ENCODE measurements around the gene DOCK9.

DOCK9 gene

DNA sequence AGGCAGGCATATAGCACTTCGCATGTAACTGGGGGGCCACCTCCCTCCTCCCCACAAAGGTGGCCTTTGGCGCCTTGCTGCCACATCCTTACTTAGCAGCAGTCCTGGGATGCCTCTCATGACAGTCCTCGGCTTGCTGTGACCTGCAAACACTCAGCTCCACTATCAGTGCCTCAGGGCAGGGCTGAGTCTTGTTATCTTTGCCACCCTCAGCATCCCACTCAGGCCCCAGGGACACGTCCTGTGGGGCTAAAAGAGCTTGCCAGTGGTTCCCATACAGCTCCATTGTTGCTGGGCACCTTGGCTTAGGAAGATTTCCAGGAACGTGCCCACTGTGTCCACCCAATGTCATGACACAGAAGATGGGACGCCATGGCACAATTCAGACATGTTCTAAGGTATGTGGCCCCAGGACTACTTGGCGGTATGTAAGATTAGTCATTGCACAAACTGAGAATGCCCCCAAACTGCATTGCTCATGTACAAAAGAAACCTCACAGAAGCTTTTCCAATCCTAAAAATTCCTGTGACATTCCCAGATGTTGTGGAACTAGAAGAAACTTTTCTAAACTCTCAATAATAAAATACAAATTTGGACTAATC is 16.3 kb downstream of the DOCK9 start:
- H3F3A ChIP-seq (ENCODE audit: insufficient read depth, low read length) = no peaks in the 10 kb centered on the region
- no peaks in the 10 kb centered on the region for H3K79me2 ChIP-seq (ENCODE audit: insufficient read depth, low read length)
- H3K4me3 ChIP-seq (ENCODE audit: low read depth, low read length, poor library complexity, severe bottlenecking) = no peak overlapping the region
- no peaks in the 10 kb centered on the region for H3K36me3 ChIP-seq (ENCODE audit: insufficient read depth, low read length)
- no peak overlapping the region for H3K27ac ChIP-seq (ENCODE audit: low read depth, low read length, poor library complexity, severe bottlenecking)
- H3K9ac ChIP-seq (ENCODE audit: low read length) = no peak overlapping the region
- no peaks in the 10 kb centered on the region for H4K20me1 ChIP-seq (ENCODE audit: insufficient read depth, low read length)
- H2AFZ ChIP-seq (ENCODE audit: low read length) = no peak overlapping the region
- TF ChIP-seq EZH2 (IDR thresholded peaks at IDR 0.05; ENCODE audit: borderline replicate concordance, low read length) = no peak
- TF ChIP-seq, protein P1, sequence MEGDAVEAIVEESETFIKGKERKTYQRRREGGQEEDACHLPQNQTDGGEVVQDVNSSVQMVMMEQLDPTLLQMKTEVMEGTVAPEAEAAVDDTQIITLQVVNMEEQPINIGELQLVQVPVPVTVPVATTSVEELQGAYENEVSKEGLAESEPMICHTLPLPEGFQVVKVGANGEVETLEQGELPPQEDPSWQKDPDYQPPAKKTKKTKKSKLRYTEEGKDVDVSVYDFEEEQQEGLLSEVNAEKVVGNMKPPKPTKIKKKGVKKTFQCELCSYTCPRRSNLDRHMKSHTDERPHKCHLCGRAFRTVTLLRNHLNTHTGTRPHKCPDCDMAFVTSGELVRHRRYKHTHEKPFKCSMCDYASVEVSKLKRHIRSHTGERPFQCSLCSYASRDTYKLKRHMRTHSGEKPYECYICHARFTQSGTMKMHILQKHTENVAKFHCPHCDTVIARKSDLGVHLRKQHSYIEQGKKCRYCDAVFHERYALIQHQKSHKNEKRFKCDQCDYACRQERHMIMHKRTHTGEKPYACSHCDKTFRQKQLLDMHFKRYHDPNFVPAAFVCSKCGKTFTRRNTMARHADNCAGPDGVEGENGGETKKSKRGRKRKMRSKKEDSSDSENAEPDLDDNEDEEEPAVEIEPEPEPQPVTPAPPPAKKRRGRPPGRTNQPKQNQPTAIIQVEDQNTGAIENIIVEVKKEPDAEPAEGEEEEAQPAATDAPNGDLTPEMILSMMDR (IDR thresholded peaks at IDR 0.05; ENCODE audit: low read length) = no peak
- H3K27me3 ChIP-seq (ENCODE audit: insufficient read depth, low read length) = peaks cover 5% of the 10 kb centered on the region
- H3K4me1 ChIP-seq (ENCODE audit: insufficient read depth, low read length, severe bottlenecking) = no peaks in the 10 kb centered on the region
- no peaks in the 10 kb centered on the region for H3K9me2 ChIP-seq (ENCODE audit: low read depth, low read length)
- no peaks in the 10 kb centered on the region for H3K9me3 ChIP-seq (ENCODE audit: low read length)
- H3K4me2 ChIP-seq (ENCODE audit: low read length) = no peak overlapping the region

DNA sequence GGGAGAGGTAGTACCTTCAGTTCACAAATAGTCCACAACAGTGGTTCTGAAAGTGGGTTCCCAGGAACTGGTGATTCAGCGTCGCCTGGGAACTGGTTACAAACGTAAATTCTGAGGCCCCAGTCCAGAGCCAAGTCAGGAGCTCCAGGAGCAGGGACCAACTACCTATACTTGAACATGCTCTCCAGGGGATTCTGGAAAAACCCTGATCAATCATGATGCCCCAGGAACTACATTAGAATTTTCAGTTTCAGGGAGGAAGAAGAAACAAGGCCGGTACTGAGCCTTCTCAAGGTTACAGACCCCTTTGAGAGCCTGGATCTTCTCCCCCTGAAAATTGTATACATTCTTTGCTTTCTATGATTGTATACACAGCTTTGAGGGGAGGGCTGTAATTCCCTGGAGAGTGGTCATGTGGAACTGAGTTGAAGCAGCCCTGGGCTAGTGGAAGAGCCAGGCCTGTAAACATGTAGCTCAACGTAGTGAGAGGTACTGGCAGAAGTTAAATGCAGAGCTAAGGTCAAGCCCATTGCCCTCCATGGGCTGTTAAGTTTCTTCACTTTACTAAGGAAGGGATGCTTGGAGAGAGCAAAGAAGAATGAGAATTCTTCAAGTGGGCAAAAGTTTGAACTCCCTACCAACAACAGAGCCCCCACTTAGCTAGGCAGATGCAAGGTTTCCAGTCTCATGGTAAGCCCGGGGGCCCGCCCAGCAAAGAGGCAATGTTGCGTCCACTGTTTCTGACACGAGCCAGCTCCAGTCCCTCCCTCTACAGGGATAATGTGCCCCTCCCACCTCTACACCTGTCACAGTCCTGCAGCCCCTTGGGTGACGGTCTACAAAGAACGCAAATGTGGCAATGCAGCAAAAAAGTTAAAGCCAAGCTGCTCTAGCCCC is 17.0 kb downstream of the DOCK9 start:
- H3K9ac ChIP-seq (ENCODE audit: low read length) = no peak overlapping the region
- peaks cover 5% of the 10 kb centered on the region; the same call in 1 of the 2 replicates for H3K27me3 ChIP-seq (ENCODE audit: insufficient read depth, low read length)
- H4K20me1 ChIP-seq (ENCODE audit: insufficient read depth, low read length) = no peaks in the 10 kb centered on the region
- H3K9me3 ChIP-seq (ENCODE audit: low read length) = no peaks in the 10 kb centered on the region
- H3F3A ChIP-seq (ENCODE audit: insufficient read depth, low read length) = no peaks in the 10 kb centered on the region
- H2AFZ ChIP-seq (ENCODE audit: low read length) = no peak overlapping the region
- H3K4me1 ChIP-seq (ENCODE audit: insufficient read depth, low read length, severe bottlenecking) = no peaks in the 10 kb centered on the region
- H3K27ac ChIP-seq (ENCODE audit: low read depth, low read length, poor library complexity, severe bottlenecking) = no peak overlapping the region
- no peak overlapping the region for H3K4me3 ChIP-seq (ENCODE audit: low read depth, low read length, poor library complexity, severe bottlenecking)
- H3K36me3 ChIP-seq (ENCODE audit: insufficient read depth, low read length) = no peaks in the 10 kb centered on the region
- H3K79me2 ChIP-seq (ENCODE audit: insufficient read depth, low read length) = no peaks in the 10 kb centered on the region
- no peak overlapping the region for H3K4me2 ChIP-seq (ENCODE audit: low read length)
- TF ChIP-seq, protein P1 (IDR thresholded peaks at IDR 0.05; ENCODE audit: low read length) = no peak
- no peak for TF ChIP-seq EZH2 (IDR thresholded peaks at IDR 0.05; ENCODE audit: borderline replicate concordance, low read length)
- no peaks in the 10 kb centered on the region for H3K9me2 ChIP-seq (ENCODE audit: low read depth, low read length)

DNA sequence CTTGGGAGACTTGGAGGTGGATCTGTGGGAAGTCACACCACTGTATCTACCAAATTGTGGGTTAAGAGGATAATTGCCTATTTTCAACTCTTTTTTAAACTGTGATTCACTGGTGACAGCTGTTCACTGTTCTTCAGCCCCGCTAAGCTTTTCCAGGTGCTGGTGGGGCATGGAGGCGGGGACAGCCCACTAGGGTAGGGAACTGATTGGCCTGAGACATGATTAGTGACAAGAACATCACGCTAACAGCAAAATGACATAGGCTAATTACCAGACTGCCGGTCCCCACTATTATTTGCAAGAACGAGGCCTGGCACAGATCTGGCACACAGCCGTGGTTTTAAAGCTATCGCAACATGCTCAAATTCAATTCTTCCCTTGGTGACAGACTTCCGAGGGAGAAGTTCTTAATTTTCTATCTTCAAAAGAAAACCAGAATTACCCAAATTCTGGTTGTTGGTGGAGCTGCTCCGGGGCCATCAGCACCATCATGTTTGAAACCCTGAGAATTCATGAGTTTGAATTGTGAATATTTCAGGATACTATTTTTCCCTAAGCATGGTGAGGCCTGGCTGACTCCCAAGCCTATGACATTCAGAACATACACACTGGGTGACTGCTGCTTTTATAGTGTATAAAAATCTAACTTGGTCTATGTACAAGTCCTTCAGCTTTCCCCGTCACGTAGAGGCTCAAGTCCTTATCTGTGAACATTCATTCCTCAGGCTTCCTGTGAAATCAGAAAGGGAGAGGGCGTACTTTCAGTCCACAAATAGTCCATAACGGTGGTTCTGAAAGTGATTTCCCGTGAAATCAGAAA is 17.9 kb downstream of the DOCK9 start:
- TF ChIP-seq, protein P1 (IDR thresholded peaks at IDR 0.05; ENCODE audit: low read length) = no peak
- TF ChIP-seq EZH2 (IDR thresholded peaks at IDR 0.05; ENCODE audit: borderline replicate concordance, low read length) = no peak
- H2AFZ ChIP-seq (ENCODE audit: low read length) = no peak overlapping the region
- H3K4me2 ChIP-seq (ENCODE audit: low read length) = no peak overlapping the region
- H3K4me1 ChIP-seq (ENCODE audit: insufficient read depth, low read length, severe bottlenecking) = no peaks in the 10 kb centered on the region
- H3K36me3 ChIP-seq (ENCODE audit: insufficient read depth, low read length) = no peaks in the 10 kb centered on the region
- no peaks in the 10 kb centered on the region for H3K9me3 ChIP-seq (ENCODE audit: low read length)
- no peaks in the 10 kb centered on the region for H3K27me3 ChIP-seq (ENCODE audit: insufficient read depth, low read length)
- H4K20me1 ChIP-seq (ENCODE audit: insufficient read depth, low read length) = no peaks in the 10 kb centered on the region
- H3F3A ChIP-seq (ENCODE audit: insufficient read depth, low read length) = no peaks in the 10 kb centered on the region
- no peak overlapping the region for H3K4me3 ChIP-seq (ENCODE audit: low read depth, low read length, poor library complexity, severe bottlenecking)
- H3K79me2 ChIP-seq (ENCODE audit: insufficient read depth, low read length) = no peaks in the 10 kb centered on the region
- no peaks in the 10 kb centered on the region for H3K9me2 ChIP-seq (ENCODE audit: low read depth, low read length)
- no peak overlapping the region for H3K27ac ChIP-seq (ENCODE audit: low read depth, low read length, poor library complexity, severe bottlenecking)
- no peak overlapping the region for H3K9ac ChIP-seq (ENCODE audit: low read length)
